Activated gamma-delta T cell treated with Interleukin-2 at 50 U/mL for 16 hours (primary cell): ENCODE measurements around the gene SEMA6D.

Experiments used
- DNase-seq: peaks from one replicate; pipeline ENCODE4 v3.0.0-alpha.2; 2020

The SEMA6D gene, protein sequence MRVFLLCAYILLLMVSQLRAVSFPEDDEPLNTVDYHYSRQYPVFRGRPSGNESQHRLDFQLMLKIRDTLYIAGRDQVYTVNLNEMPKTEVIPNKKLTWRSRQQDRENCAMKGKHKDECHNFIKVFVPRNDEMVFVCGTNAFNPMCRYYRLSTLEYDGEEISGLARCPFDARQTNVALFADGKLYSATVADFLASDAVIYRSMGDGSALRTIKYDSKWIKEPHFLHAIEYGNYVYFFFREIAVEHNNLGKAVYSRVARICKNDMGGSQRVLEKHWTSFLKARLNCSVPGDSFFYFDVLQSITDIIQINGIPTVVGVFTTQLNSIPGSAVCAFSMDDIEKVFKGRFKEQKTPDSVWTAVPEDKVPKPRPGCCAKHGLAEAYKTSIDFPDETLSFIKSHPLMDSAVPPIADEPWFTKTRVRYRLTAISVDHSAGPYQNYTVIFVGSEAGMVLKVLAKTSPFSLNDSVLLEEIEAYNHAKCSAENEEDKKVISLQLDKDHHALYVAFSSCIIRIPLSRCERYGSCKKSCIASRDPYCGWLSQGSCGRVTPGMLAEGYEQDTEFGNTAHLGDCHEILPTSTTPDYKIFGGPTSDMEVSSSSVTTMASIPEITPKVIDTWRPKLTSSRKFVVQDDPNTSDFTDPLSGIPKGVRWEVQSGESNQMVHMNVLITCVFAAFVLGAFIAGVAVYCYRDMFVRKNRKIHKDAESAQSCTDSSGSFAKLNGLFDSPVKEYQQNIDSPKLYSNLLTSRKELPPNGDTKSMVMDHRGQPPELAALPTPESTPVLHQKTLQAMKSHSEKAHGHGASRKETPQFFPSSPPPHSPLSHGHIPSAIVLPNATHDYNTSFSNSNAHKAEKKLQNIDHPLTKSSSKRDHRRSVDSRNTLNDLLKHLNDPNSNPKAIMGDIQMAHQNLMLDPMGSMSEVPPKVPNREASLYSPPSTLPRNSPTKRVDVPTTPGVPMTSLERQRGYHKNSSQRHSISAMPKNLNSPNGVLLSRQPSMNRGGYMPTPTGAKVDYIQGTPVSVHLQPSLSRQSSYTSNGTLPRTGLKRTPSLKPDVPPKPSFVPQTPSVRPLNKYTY

DNA sequence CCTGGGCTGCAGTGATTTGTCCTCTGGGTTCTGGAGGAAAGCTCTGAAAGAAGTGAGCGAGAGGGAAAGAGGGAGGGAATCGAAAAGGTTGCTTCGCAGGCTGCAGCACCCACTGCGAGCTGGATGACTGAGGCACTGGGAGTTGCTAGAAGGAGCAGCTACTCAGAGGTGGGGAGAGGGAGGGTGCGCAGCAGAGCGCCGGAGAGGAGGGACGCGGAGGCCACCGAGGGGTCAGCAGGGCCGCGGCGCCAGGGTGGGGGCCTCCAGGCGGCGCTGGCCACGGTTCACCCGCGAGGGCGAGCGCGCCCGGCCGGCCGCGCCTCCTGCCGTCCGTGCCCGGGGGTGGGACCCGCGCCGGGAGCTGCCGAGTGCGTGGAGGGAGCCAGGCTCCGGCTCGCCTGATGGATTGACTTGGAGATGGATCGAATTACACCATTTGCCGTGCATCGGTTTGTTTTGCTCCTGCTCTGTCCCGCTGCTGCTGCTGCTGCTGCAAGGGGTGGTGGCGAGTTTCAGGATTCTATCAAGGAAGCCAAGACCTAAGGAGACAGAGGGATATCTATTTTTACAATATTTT, at the start of gene SEMA6D:
Gene SEMA6D (plus strand): TSS at position 470 of the 577 bp plus-strand sequence. CDS start 42,294 bp downstream, outside the sequence.
- no peak for DNase-seq

DNA sequence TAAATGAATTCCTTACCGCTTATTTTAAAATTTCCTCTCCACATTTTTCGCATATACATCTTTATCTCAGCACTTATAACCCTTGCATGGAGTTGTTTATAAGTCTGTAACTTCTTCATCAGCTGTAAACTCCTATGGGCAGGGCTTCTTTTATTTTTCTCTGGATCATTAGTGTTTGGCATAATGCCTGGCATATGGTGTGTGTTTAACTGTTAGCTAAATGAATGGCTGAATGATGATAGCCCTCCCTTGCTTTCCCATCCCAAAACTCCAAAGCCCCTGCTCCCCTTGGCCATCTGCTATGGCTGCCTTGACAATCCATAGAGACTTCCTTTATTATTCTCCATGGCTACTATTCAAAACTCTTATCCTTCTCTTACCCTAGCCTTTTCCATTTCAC, 48.1 kb upstream of the SEMA6D start:
- DNase-seq, result no peak

DNA sequence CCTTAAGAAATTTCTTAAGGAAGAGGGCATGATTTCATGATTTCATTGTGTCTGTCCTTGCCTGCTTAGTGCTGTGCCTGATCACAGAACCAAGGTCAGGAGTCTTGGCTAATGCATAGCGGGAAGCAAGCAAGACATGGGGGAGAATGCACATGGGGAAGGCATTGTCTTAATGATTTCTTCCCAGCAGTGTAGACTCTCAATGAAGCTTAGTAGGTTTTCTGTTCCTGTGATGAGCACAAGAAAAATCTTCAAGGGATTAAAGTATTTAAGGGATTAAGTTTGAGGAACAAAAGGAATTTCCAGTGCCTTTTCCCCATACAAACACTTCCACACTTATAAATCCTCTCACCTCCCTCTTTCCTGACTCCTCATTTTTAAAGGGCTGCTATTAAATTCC, 46.9 kb upstream of the SEMA6D start:
- DNase-seq, result no peak

DNA sequence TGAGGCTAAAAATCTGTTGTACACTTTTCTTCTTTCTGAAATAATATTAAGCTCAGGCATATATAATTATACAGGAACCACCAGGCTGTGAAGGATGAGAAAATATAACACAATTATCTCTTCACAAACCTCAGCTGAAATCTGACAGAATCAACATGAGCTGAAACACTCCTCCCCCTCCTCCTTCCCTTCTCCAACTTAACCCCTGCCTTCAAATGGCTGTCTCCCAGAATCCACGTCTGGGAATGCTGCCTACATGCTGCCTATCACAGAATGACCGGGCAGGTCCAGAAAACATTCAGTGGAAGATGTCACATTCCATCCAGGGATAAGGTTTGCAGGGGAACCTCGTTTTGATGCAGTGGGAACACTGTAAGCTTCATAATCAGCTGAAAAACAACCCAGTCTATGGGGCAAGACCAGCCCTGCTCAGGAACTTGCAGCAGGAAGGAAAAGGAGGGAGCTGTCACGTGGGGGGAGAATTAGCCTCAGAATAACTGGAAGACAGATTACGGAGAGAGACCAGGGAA, 44.0 kb upstream of the SEMA6D start:
- no peak for DNase-seq

DNA sequence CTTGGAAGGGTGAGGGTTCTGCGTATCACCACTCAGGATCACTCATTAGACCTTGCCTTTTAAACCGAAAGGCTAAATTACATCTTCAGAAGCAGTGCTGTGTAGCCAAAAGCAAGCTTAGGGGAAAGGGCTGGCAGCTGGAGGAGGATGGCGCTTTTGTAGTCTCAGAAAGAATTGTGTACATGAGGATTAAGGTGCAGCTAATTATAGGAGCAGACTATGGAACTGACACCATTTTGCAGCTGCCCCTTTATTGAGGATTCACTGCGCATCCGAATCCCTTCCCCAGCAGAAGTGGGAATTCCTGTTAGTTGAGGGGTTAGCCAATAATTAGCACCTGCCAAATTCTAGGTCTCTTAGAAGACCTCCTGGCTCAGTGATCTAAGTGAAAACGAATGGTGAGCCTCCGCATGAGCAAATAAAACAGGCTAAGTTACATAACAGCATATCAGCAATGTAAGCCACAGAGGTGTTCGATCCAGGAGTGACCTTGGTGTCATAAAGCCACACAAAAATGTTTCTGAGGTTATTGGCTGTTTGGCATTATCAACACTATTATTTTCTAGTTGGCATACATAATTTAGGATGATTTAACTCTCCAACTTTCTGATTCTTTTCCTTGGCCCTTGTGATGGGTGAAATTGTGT, 42.6 kb upstream of the SEMA6D start:
- no peak for DNase-seq

DNA sequence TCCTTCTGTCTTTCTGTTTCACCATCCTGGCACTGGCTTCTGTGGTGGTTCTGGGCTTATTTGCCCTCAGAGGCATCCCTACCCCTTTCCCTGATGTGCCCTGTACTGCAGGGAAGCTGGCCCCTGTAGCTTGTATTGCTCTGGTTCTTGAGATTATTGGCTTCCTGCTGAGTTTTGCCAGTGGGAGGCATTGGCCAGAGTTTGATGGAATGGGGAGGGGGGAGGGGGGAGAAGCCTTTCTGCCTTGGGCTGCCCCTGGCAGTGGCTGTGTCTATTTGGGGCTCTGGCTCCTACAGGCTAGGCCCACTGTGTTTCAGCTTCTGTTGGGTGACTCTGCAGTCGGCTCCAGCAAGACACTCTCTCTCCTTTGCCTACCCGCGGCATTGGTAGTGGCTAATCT, 41.6 kb upstream of the SEMA6D start:
- DNase-seq, result no peak

DNA sequence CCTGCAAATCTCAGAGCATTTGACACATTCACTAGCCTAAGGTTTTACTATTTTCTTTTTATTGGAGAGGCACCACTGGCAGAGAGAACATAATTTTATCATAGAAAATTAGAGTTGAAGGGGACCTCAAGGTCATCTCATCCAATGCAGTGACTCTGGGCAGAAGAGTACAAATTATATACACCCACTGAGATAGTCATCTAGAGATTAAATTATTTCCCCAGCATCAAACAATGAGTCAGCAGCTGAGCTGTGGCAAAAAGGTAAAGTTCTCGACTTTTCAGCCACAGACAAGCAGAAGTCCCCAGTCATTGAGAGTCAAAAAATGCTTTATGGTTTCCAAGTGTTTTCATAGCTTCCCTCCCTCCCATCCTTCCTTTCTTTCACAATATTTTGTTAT, 39.3 kb upstream of the SEMA6D start:
- DNase-seq, result no peak

DNA sequence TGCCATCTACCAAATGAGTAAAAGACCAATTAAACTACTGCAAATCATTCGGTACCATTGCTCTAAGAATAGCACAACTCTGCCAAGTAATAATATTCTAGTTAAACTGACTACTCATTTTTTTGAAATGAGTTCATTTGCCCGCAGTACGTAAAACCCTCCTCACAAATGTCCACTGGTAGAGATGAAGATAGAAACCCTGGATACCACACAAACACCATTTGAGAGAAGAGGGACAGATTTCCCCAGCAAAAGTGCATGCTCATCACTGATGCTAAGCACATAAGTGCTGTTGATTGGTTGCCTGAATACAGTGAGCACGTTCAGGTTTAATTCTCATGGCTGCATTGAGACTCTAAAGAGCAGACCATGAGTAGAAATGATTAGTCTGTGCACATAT, 34.6 kb upstream of the SEMA6D start:
- DNase-seq, result no peak

DNA sequence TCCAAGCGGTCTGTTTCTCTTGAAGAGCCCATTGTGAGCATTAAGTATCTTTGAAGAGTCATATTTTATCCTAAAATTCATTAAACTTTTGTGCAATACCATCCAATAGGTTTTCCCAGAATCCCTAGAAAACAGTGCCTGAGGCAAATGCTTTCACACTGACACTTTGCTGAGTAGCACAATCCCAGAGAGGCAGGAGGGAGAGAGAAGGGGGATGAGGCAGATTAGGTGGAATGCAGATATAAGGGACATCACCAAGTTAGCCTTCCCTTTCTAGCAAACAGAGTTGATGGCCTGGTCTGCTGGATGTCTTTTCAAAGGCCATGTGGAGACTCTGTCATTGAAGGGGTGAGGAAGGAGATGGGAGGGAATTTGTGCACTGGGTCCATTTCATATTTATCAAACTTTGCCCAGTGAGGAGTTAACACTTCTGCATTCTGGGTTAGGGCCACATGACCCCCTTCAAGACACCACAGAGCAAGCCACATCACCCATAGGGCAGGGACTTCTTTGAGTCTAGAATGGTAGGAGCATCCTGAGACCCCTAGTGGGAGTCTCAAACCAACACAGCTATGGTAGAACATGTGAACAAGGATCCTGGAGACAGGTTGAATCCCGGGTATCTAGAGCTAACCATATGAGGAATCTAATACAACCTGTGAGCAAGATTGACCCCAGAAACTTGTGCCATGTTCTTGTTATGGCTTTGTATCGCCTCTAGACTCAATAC, 32.0 kb upstream of the SEMA6D start:
- DNase-seq, result no peak

DNA sequence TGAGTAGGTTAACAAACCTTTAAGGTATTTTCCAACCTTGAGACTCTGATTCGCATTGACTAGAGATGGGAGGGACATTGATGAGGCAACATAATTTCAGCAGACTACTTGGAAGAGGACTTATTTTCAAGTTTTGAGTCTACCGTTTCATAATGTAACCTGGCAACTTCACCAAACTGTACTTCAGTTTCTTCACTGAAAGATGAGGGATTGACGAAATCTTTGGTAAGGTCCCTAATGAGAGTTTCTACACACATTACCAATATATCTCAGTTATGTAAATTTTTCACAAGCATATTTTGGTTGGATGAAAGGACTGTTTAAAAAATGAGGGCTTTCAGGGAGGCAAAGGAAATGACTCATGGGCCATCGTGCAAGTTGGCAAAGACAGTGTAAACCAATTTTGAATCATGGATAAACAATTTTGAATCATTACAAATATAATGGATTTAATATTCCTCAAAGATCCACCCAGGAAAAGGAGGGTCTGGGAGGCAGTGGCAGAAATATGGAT, 28.7 kb upstream of the SEMA6D start:
- DNase-seq, result no peak

DNA sequence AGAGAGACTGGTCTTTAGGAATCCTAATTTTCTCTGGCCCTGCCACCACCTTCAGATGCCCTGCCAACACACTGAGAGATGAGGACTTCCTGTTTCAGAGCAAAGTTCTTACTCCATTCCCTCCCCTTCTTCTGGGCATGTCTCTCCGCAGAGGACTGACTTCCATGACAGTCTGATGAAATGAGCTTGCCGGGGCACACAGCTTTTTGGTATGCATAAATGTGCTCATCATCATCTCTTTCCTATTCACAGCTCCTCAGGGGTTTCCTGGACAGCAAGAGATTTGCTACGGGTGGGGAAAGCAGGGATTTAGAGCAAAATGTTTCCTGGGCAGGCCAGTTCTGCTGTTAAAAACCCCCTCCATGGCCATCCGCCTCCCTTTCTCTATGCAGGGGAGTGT, 27.6 kb upstream of the SEMA6D start:
- DNase-seq, result no peak

DNA sequence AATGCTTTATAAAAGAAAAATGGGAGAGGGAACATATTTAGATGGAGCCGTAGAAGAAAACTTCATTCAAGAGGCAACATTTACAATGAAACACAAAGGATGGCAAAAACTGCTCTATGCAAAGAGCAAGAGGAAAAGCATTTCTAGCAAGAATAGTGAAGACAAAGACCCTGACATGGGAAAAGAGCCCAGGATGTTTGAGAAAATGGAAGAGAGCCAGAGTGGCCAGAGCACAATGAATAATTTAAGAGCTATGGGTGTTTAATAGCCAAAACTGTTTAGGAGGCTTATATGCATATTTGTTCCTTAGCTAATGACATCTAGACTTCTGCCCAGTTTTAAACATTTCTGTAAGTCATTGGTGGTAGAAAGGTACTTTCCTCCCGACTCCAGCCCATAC, 25.4 kb upstream of the SEMA6D start:
- DNase-seq, result no peak

DNA sequence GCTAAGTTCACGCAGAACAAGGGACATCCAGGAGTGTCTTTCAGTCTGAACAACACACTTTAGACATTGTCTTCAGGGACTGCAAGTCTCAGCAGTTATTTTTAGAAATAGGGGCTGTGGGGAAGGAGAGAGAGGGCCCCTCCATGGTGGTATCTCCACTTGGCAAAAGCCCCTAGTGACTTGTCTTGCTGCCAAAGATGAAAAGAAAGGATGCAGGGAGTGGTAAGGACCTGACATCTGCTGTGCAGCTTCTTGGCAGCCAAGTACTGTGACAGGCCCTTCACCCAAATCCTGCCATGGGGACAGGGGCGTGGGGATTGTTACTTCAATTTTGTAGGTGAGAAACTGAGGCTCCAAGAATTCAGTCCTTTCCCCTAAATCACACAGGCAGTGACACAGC, 21.0 kb upstream of the SEMA6D start:
- no peak for DNase-seq

DNA sequence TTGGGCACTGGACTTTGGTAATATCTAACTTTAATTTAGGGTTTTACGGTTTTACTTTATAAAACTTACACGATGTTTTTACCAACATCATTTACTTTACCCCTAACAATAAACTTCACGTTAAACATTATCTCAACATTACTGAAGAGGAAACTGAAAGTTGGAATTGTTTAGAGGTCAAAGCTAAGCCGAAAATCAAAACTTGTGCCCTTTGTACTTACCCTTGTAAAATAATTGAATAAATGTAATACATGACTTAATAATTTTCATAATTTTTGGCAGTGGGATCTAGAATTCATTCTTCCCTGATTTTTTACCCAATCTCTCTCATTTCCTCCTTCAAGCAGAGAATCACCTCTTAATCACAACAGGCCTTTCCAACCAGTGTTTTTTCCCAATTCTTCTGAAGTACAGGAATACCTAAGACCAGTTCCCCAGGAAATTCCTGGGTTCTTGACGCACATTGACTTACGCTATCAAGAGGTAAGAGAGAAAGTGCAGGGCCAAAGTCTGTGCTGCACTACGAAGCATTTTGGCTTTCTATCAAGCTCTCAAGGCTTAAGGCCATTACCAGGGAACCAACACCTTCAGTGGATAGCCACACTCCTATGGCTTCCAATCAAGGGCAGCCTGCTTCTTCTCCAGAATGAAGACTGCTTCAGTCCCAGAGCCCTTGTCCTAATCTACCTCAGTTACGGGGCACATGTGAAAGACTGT, 11.9 kb upstream of the SEMA6D start:
- DNase-seq, result no peak

DNA sequence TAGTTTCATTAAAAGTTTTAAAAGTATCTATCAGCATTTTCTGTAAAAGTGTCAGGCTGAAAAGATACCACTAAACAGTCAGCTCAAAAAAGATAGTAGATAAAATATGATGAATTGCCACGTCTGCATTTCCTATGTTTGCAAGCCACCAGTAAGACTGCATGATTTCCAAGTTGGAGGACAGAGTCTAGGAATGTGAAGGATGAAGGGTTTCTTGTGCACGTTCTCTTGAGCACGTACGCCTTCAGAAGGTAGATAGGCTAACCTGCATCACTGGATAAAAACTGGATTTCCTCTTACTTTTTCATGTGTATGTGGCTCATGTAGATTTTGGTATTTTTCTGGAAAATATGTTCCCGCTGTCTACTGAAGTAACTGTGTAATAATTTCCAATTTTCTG, 9.9 kb upstream of the SEMA6D start:
- DNase-seq, result no peak

DNA sequence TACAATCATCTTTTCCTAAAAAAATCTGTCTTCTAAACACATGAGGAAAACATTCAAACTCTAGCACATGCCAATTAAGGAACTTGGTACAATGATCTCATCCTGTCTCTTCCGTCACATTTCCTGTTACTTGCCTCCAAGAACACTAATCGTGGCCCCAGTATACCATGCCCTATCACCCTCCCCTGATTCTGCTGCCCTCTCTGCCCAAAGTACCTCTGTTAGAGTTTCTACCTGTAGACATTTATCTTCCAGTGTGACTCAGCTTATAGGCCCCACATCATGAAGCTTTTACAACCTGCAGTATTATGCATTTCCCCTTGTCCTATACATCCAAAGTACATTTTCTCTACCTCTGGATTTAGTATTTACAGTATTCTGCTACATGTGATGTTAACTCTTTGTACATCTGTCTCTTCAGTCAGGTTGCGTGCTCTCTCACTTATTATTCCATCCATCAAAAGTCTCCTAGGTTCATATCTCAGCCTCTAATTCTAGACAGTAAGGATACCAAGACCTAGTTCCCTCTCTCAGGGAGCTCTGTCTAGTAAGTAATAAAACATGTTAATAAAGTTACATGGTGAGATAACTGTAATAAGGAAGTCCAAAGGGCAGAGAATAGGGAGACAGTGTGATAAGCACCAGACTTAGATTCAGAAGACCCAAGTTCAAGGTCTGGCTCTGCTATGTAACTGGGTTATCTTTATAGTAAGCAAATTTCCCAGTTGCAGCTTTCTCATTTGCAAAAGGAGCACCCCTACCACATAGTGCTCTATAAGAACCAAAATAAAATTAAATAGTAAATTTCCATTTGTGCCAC, 8.9 kb upstream of the SEMA6D start:
- DNase-seq, result no peak

DNA sequence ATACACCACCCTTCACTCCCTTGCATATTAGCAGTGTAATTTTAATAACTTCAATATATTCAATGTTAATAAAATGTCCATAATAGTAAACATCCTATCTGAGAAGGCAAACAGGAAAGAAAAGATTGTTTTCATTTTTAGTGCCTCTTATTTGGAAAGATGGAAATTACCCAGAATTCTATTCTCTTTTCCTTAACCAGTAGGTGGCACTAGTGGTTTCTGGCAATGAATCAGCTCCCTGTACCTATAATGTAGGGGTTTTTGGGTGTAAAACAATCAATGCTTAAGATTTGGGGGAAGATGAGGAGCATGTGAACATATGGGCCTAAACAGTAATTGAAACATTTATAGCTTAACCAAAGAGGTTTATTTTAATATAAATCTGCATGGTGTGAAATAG, 5.7 kb upstream of the SEMA6D start:
- DNase-seq, result no peak

DNA sequence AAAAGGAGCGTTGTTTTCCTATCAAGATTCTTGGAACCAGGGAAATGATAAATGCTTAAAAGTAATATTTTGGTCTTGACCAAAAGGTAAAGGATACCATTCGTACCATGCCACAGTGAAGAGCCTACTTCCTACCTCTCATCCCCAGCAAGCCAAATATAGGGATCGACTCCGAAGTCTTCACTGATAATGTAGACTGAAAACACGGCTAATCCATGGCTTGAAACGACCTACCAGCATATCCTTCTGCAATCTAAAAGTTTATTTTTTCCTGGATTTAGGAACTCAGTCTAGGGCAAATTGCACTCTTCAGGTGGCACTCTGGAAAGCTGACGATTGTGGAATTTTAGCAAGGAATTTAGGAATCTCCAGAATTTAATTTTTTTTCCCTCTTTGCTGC, 1.9 kb upstream of the SEMA6D start:
- no peak for DNase-seq

DNA sequence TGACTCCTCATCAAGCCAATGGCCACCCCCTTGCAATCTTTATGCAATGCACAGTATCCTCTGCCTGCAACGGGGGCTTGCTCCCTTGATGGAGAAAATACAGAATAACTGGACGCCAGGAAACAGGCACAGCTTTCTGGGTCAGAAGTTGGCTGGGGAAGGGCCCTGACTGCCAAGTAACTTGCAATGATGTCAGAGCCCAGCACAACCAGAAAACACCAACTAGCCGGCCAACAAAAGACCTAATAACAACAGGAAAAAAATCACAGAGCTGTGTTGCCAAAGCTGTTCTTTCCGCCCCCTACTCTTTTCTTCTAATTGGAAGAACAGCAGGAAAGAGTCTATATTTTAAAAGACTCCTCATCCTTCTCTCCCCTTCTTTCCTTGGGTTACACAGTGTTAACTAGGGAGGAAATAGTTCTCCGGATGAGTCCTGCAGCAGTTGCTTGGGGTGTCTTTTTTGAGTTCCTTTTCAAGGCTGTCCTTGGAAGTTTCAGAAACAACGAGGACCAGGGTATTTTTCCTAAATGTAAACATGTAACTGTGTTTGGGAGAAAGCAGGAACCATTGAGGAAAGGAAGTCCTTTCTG, 1.4 kb upstream of the SEMA6D start:
- no peak for DNase-seq

DNA sequence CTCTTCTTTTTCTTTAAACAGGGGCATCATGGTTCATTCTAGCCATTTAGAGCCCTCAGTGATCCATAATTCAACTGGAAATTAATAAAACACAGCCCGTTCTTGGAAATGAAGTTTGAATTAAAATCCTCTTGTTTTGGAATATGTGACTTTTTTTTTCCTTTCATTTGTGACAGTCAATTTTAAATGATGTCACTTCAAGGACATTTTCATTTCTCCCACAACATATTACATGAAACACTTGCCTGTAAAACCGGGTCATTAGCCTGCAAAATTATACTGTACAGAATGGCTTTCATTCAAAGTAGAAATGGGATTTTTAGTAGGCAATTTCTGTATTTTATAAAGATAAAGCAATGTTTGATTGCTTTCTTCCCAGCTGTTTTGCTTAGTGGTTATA, 789 bp upstream of the SEMA6D start:
- DNase-seq, result no peak
